ENCODE measurements around the gene SORL1-AS1.

GRCh38 chr11:121448431-121448941 is 4.3 kb downstream of the SORL1-AS1 start:
- peak in 1 of 2 donors; percentile 9 for TF ChIP-seq POLR2AphosphoS5 (IDR thresholded peaks at IDR 0.05)
- no peak for TF ChIP-seq CTCF (IDR thresholded peaks at IDR 0.05)
- TF ChIP-seq POLR2A (IDR thresholded peaks at IDR 0.05): no peak
